OCI-LY1 (cell line): Measurements from ENCODE around the gene HID1.

Experiments used
- H2AFZ ChIP-seq: fragments of 200-600 bp; sonication (generic), shearing (Covaris generic); 2 replicates; pipeline ENCODE4 v1.6.0; 2014; ENCODE audit warnings: antibody characterized with exemption, mild to moderate bottlenecking, low read length
- H3F3A ChIP-seq: fragments of 200-600 bp; sonication (generic), shearing (Covaris generic); 2 replicates; pipeline ENCODE4 v1.6.0; 2014; ENCODE audit warnings: mild to moderate bottlenecking, antibody characterized with exemption, low read length, moderate library complexity; ENCODE audit not compliant: insufficient read depth
- H3K27ac ChIP-seq: fragments of 200-600 bp; sonication (generic); 2 replicates; pipeline ENCODE4 v1.5.1; 2014; ENCODE audit warnings: low read length, mixed run types, mild to moderate bottlenecking, low read depth; ENCODE audit not compliant: poor library complexity, severe bottlenecking
- H3K27me3 ChIP-seq: fragments of 200-600 bp; sonication (generic); 2 replicates; pipeline ENCODE4 v1.6.0; 2014; ENCODE audit warnings: antibody characterized with exemption, mild to moderate bottlenecking, low read length, moderate library complexity; ENCODE audit not compliant: insufficient read depth
- H3K36me3 ChIP-seq: fragments of 200-600 bp; sonication (generic); 2 replicates; pipeline ENCODE4 v1.6.1; 2014; ENCODE audit warnings: mild to moderate bottlenecking, antibody characterized with exemption, low read length, moderate library complexity, mixed read lengths; ENCODE audit not compliant: insufficient read depth
- H3K4me1 ChIP-seq: fragments of 200-600 bp; sonication (generic); 2 replicates; pipeline ENCODE4 v1.5.1; 2014; ENCODE audit warnings: mild to moderate bottlenecking, low read length, moderate library complexity; ENCODE audit not compliant: insufficient read depth, severe bottlenecking
- H3K4me2 ChIP-seq: fragments of 200-600 bp; sonication (generic), shearing (Covaris generic); 2 replicates; pipeline ENCODE4 v1.6.1; 2014; ENCODE audit warnings: low read length
- H3K4me3 ChIP-seq: fragments of 200-600 bp; sonication (generic); 2 replicates; pipeline ENCODE4 v1.5.1; 2014; ENCODE audit warnings: low read length, low read depth, mild to moderate bottlenecking, mixed read lengths; ENCODE audit not compliant: poor library complexity, severe bottlenecking
- H3K79me2 ChIP-seq: fragments of 200-600 bp; shearing (Covaris generic); 2 replicates; pipeline ENCODE4 v1.6.1; 2016; ENCODE audit warnings: mixed run types, low read length, mixed read lengths; ENCODE audit not compliant: insufficient read depth
- H3K9ac ChIP-seq: fragments of 200-600 bp; sonication (generic), shearing (Covaris generic); 2 replicates; pipeline ENCODE4 v1.6.1; 2014; ENCODE audit warnings: mild to moderate bottlenecking, low read length, mixed read lengths
- H3K9me2 ChIP-seq: fragments of 200-600 bp; sonication (generic), shearing (Covaris generic); 2 replicates; pipeline ENCODE4 v1.6.1; 2014; ENCODE audit warnings: low read depth, mild to moderate bottlenecking, low read length, mixed read lengths
- H3K9me3 ChIP-seq: fragments of 200-600 bp; shearing (Covaris generic); 2 replicates; pipeline ENCODE4 v1.6.1; 2014; ENCODE audit warnings: low read length, mixed read lengths
- H4K20me1 ChIP-seq: fragments of 200-600 bp; sonication (generic), shearing (Covaris generic); 2 replicates; pipeline ENCODE4 v1.6.0; 2016; ENCODE audit warnings: mild to moderate bottlenecking, low read length; ENCODE audit not compliant: insufficient read depth
- EZH2 ChIP-seq: fragments of 200-600 bp; sonication (generic), shearing (Covaris generic); IDR thresholded peaks from 2 replicates; pipeline ENCODE4 v1.8.0; 2017; ENCODE audit warnings: borderline replicate concordance, mixed run types, mild to moderate bottlenecking, antibody characterized with exemption, low read length, moderate library complexity, mixed read lengths
- TF ChIP-seq, protein P1 (sequence below): fragments of 200-600 bp; sonication (generic), shearing (Covaris generic); IDR thresholded peaks from 2 replicates; pipeline ENCODE4 v1.5.1; 2017; ENCODE audit warnings: mild to moderate bottlenecking, antibody characterized with exemption, low read length, moderate library complexity, mixed read lengths

Gene HID1

DNA sequence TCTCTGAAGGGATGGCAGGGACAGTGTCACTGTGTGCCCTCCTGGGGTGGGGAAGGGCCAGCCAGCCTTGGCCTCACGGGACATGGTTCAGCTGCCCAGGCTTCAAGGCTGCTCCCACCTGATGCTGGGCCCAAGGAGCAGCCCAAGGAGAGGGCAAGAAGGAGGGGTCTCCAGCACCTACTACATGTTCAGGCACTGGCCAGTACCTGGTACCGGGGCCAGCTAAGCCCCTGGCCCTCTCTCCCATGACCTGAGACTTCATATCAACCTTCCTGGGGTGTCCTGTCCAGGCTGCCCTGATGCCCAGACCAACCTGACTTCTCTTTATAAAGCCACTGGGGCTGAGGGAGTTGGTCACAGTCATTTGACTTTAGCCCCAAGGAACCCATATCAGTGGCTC is 50.8 kb downstream of the HID1 start:
- Histone ChIP-seq H3K9ac (no peak overlapping the region), H3F3A (no peaks in the 10 kb centered on the region), H3K4me1 (peaks cover 4% of the 10 kb centered on the region), H3K4me2 (no peak overlapping the region), H2AFZ (no peak overlapping the region), H3K9me2 (no peaks in the 10 kb centered on the region), H3K36me3 (no peaks in the 10 kb centered on the region), H4K20me1 (no peaks in the 10 kb centered on the region), H3K4me3 (no peak overlapping the region), H3K27ac (no peak overlapping the region), H3K9me3 (no peaks in the 10 kb centered on the region), H3K79me2 (no peaks in the 10 kb centered on the region), H3K27me3 (peaks cover 7% of the 10 kb centered on the region; the same call in 1 of the 2 replicates)
- TF ChIP-seq EZH2 = no peak
- TF ChIP-seq, protein P1, sequence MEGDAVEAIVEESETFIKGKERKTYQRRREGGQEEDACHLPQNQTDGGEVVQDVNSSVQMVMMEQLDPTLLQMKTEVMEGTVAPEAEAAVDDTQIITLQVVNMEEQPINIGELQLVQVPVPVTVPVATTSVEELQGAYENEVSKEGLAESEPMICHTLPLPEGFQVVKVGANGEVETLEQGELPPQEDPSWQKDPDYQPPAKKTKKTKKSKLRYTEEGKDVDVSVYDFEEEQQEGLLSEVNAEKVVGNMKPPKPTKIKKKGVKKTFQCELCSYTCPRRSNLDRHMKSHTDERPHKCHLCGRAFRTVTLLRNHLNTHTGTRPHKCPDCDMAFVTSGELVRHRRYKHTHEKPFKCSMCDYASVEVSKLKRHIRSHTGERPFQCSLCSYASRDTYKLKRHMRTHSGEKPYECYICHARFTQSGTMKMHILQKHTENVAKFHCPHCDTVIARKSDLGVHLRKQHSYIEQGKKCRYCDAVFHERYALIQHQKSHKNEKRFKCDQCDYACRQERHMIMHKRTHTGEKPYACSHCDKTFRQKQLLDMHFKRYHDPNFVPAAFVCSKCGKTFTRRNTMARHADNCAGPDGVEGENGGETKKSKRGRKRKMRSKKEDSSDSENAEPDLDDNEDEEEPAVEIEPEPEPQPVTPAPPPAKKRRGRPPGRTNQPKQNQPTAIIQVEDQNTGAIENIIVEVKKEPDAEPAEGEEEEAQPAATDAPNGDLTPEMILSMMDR = no peak

DNA sequence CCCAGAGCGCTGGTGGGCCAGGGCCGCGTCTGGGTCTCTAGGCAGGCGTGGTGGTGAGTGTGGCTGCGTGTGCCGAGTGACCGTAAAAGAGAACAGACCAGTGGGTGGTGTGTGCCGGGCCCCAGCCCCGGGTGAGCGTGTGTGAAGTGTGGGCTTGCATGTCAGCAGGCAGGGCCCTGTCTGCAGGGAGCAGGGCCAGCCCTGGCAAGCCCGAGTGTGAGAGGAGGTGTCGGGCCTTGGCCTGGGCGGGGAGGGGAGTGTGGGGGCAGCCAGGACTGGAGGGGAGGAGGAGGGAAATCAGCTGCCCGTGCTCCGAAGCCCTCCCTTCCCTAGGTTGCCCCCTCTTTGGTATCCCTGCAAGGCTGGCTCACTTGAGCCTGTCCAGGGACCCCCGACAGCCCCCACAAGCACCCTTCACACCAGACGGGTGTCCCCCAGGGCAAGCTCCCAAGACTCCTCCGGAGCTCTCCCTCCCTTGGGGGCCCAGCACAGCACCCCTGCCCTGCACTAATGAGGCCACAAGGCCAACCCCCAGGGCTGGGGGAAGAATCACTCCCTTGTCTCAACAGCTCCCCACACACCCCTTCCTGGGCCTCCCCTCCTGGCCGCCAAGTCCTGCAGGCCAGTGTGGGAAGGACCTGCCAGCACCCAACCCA is 51.4 kb downstream of the HID1 start:
- H3K79me2 ChIP-seq = no peaks in the 10 kb centered on the region
- no peak overlapping the region for H3K27ac ChIP-seq
- peaks cover 4% of the 10 kb centered on the region for H3K4me1 ChIP-seq
- H4K20me1 ChIP-seq = no peaks in the 10 kb centered on the region
- no peak overlapping the region for H3K4me3 ChIP-seq
- H3K9me2 ChIP-seq = no peaks in the 10 kb centered on the region
- no peak for TF ChIP-seq EZH2
- TF ChIP-seq, protein P1 = no peak
- H3K27me3 ChIP-seq = peaks cover 7% of the 10 kb centered on the region; the same call in 1 of the 2 replicates
- H3F3A ChIP-seq = no peaks in the 10 kb centered on the region
- no peak overlapping the region for H3K9ac ChIP-seq
- H2AFZ ChIP-seq = no peak overlapping the region
- H3K4me2 ChIP-seq = no peak overlapping the region
- no peaks in the 10 kb centered on the region for H3K36me3 ChIP-seq
- no peaks in the 10 kb centered on the region for H3K9me3 ChIP-seq

DNA sequence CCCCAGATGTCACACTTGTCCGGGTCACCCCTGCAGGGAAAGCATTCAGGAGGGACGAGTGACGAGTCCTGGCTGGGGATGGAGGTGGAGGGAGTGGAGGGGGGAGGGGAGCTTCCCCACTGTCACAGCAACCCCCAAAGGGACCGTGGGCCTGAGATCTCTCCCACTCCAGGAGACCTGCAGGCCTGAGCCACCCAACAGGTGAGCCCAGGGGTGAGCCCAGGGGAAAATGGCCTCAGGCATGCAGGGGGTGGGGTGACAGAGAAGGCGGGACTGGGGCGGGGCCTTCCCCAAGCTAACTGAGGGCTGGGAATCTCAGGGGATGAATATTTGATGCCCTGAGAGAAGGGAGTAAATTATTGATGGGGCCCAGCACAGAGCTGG is 51.9 kb downstream of the HID1 start:
- TF ChIP-seq, protein P1 = no peak
- no peaks in the 10 kb centered on the region for H4K20me1 ChIP-seq
- no peaks in the 10 kb centered on the region for H3K9me3 ChIP-seq
- H3K9ac ChIP-seq = no peak overlapping the region
- H3K4me3 ChIP-seq = no peak overlapping the region
- no peak overlapping the region for H3K27ac ChIP-seq
- no peaks in the 10 kb centered on the region for H3K36me3 ChIP-seq
- H3K4me2 ChIP-seq = no peak overlapping the region
- H3K27me3 ChIP-seq = peaks cover 7% of the 10 kb centered on the region; the same call in 1 of the 2 replicates
- no peaks in the 10 kb centered on the region for H3K9me2 ChIP-seq
- peaks cover 4% of the 10 kb centered on the region for H3K4me1 ChIP-seq
- no peak overlapping the region for H2AFZ ChIP-seq
- H3F3A ChIP-seq = no peaks in the 10 kb centered on the region
- H3K79me2 ChIP-seq = no peaks in the 10 kb centered on the region
